MM.1S (cell line): ENCODE measurements around the gene PHKG1.

Experiments
- DNase-seq: peaks from one replicate; pipeline ENCODE4 v3.0.0-alpha.2; 2015
- H2AFZ ChIP-seq: fragments of 300-600 bp; sonication (generic); 2 replicates; pipeline ENCODE4 v1.6.0; 2016; ENCODE audit warnings: antibody characterized with exemption, low read length
- H3F3A ChIP-seq: fragments of 300-600 bp; sonication (generic); 2 replicates; pipeline ENCODE4 v1.6.1; 2016; ENCODE audit warnings: mild to moderate bottlenecking, antibody characterized with exemption, low read length, moderate library complexity, mixed read lengths; ENCODE audit not compliant: insufficient read depth
- H3K27ac ChIP-seq: fragments of 300-600 bp; sonication (generic); 2 replicates; pipeline ENCODE4 v1.5.1; 2016; ENCODE audit warnings: mild to moderate bottlenecking, low read length
- H3K27me3 ChIP-seq: fragments of 300-600 bp; sonication (generic); replicated peaks from 2 replicates; pipeline ENCODE4 v1.6.0; 2016; ENCODE audit warnings: low read length; ENCODE audit not compliant: insufficient read depth
- H3K36me3 ChIP-seq: fragments of 300-600 bp; sonication (generic); replicated peaks from 2 replicates; pipeline ENCODE4 v1.6.1; 2016; ENCODE audit warnings: mild to moderate bottlenecking, low read length, mixed read lengths; ENCODE audit not compliant: insufficient read depth
- H3K4me1 ChIP-seq: fragments of 300-600 bp; sonication (generic); 2 replicates; pipeline ENCODE4 v1.6.1; 2016; ENCODE audit warnings: low read length, mixed read lengths
- H3K4me2 ChIP-seq: fragments of 300-600 bp; sonication (generic); 2 replicates; pipeline ENCODE4 v1.6.0; 2016; ENCODE audit warnings: low read depth, low read length
- H3K4me3 ChIP-seq: fragments of 300-600 bp; sonication (generic); 2 replicates; pipeline ENCODE4 v1.5.1; 2016; ENCODE audit warnings: low read length, mixed read lengths
- H3K79me2 ChIP-seq: fragments of 300-600 bp; sonication (generic); 2 replicates; pipeline ENCODE4 v1.6.1; 2016; ENCODE audit warnings: mixed run types, low read length, mixed read lengths
- H3K9ac ChIP-seq: fragments of 300-600 bp; sonication (generic); 2 replicates; pipeline ENCODE4 v1.6.1; 2016; ENCODE audit warnings: low read length, mixed read lengths
- H3K9me2 ChIP-seq: fragments of 300-600 bp; sonication (generic); replicated peaks from 2 replicates; pipeline ENCODE4 v1.6.1; 2016; ENCODE audit warnings: mild to moderate bottlenecking, low read length, mixed read lengths; ENCODE audit not compliant: insufficient read depth
- H3K9me3 ChIP-seq: fragments of 300-600 bp; sonication (generic); replicated peaks from 2 replicates; pipeline ENCODE4 v1.6.1; 2016; ENCODE audit warnings: mild to moderate bottlenecking, low read length, mixed read lengths; ENCODE audit not compliant: insufficient read depth
- H4K20me1 ChIP-seq: fragments of 300-600 bp; sonication (generic); 2 replicates; pipeline ENCODE4 v1.6.1; 2016; ENCODE audit warnings: mild to moderate bottlenecking, low read length, moderate library complexity, mixed read lengths; ENCODE audit not compliant: insufficient read depth
- CTCF ChIP-seq: fragments of 300-600 bp; sonication (generic); IDR thresholded peaks from 2 replicates; pipeline ENCODE4 v1.5.1; 2016; ENCODE audit warnings: antibody characterized with exemption, low read length, mixed read lengths
- EZH2 ChIP-seq: fragments of 300-600 bp; sonication (generic); optimal IDR thresholded peaks from 2 replicates; pipeline ENCODE3; 2017; ENCODE audit warnings: low read depth, mild to moderate bottlenecking, antibody characterized with exemption, low read length, mixed read lengths
- EZH2phosphoT487 ChIP-seq: fragments of 300-600 bp; sonication (generic); IDR thresholded peaks from 2 replicates; pipeline ENCODE4 v1.6.1; 2018; ENCODE audit warnings: antibody characterized with exemption, low read length

PHKG1 gene

DNA sequence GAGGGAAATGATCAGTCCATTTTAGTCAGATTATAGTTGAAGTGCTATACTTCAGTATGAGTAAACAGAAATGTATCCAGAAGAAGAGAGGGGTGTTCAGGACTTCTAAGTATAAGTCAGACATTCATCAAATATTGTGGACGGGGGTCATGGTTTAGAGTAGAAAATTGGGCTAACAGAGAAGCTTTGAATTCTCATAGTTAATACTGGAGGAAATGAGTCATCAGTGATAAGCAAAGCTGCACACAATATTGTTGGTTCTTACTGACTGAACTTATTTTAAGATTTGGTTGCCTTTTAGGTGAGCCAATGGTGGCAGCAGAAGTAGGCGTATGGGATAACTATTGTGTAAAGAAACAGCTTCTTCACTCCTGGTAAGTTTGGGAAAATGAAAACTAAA, 30.4 kb downstream of the PHKG1 start:
- DNase-seq, result no peak
- no peak overlapping the region for H3K4me3 ChIP-seq

GRCh38 chr7:56053993-56054392, 38.8 kb downstream of the PHKG1 start:
- Histone ChIP-seq H3K9me3 (no peaks in the 10 kb centered on the region), H3F3A (peaks cover 6% of the 10 kb centered on the region; the same call in 1 of the 2 replicates), H3K4me3 (no peak overlapping the region), H3K27ac (no peak overlapping the region), H4K20me1 (no peaks in the 10 kb centered on the region; the same call in 1 of the 2 replicates), H3K27me3 (no peaks in the 10 kb centered on the region), H3K4me2 (no peak overlapping the region), H3K36me3 (peaks cover 32% of the 10 kb centered on the region), H2AFZ (no peak overlapping the region), H3K4me1 (peaks cover 10% of the 10 kb centered on the region), H3K9me2 (no peaks in the 10 kb centered on the region), H3K79me2 (peaks cover 83% of the 10 kb centered on the region), H3K9ac (no peak overlapping the region)
- TF ChIP-seq EZH2phosphoT487, result no peak
- no peak for TF ChIP-seq EZH2
- no peak for TF ChIP-seq CTCF
- DNase-seq, result no peak

More for the DNA sequence above, 30.4 kb downstream of the PHKG1 start:
- H3K36me3 ChIP-seq, result peaks cover 36% of the 10 kb centered on the region
- H4K20me1 ChIP-seq, result no peaks in the 10 kb centered on the region
- H3K9me3 ChIP-seq, result no peaks in the 10 kb centered on the region
- H3K79me2 ChIP-seq, result peaks cover 43% of the 10 kb centered on the region
- no peaks in the 10 kb centered on the region for H3K9me2 ChIP-seq
- H3K27ac ChIP-seq, result peak overlapping the region; percentile 13; the same call in 1 of the 2 replicates
- H3K4me2 ChIP-seq, result no peak overlapping the region
- H3K9ac ChIP-seq, result no peak overlapping the region
- H2AFZ ChIP-seq, result no peak overlapping the region
- TF ChIP-seq CTCF, result no peak
- TF ChIP-seq EZH2, result no peak
- TF ChIP-seq EZH2phosphoT487, result no peak
- no peaks in the 10 kb centered on the region for H3K27me3 ChIP-seq
- peaks cover 17% of the 10 kb centered on the region for H3K4me1 ChIP-seq
- H3F3A ChIP-seq, result peaks cover 33% of the 10 kb centered on the region

GRCh38 chr7:56053379-56053778, 39.4 kb downstream of the PHKG1 start:
- TF ChIP-seq EZH2phosphoT487 (no peak), EZH2 (no peak), CTCF (no peak)
- Histone ChIP-seq H3K4me3 (no peak overlapping the region), H3K4me1 (peaks cover 10% of the 10 kb centered on the region), H4K20me1 (no peaks in the 10 kb centered on the region; the same call in 1 of the 2 replicates), H3K27me3 (no peaks in the 10 kb centered on the region), H3F3A (peaks cover 8% of the 10 kb centered on the region; the same call in 1 of the 2 replicates), H3K9ac (no peak overlapping the region; the same call in 1 of the 2 replicates), H3K9me2 (no peaks in the 10 kb centered on the region), H3K36me3 (peaks cover 27% of the 10 kb centered on the region), H3K27ac (no peak overlapping the region), H3K9me3 (no peaks in the 10 kb centered on the region), H3K4me2 (peak overlapping the region; percentile 57; the same call in 1 of the 2 replicates), H2AFZ (no peak overlapping the region), H3K79me2 (peaks cover 79% of the 10 kb centered on the region)
- DNase-seq, result no peak
